ENCODE measurements around the gene SPATA46.

Gene SPATA46

DNA sequence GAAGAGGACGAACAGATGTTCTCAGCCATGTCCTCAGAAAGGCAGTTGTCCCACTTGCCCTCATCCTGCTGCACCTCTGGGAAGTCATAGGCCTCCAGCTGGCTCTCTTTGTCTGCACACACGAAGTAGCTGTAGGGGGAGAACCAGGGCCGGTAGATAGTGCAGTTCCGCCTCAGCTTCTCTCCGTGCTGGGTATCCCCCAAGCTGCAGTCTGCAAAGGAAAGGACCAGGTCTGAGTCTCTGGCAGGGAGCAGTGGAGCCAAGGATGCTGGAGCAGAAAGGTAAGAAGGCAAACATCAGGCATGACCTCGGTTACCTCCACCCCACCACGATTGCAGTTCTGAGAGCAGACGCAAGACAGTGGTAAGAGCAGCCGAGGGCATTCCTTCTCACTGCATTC, 2.2 kb downstream of the SPATA46 start:
- no peak for DNase-seq (ENCODE audit: low read depth)

- no peak for DNase-seq (ENCODE audit: low read depth)
Observed at GRCh38 chr1:162373541-162374260, 3.0 kb downstream of the SPATA46 start.

GRCh38 chr1:162373072-162373427, 3.6 kb downstream of the SPATA46 start:
- no peak for DNase-seq (ENCODE audit: low read depth)

DNA sequence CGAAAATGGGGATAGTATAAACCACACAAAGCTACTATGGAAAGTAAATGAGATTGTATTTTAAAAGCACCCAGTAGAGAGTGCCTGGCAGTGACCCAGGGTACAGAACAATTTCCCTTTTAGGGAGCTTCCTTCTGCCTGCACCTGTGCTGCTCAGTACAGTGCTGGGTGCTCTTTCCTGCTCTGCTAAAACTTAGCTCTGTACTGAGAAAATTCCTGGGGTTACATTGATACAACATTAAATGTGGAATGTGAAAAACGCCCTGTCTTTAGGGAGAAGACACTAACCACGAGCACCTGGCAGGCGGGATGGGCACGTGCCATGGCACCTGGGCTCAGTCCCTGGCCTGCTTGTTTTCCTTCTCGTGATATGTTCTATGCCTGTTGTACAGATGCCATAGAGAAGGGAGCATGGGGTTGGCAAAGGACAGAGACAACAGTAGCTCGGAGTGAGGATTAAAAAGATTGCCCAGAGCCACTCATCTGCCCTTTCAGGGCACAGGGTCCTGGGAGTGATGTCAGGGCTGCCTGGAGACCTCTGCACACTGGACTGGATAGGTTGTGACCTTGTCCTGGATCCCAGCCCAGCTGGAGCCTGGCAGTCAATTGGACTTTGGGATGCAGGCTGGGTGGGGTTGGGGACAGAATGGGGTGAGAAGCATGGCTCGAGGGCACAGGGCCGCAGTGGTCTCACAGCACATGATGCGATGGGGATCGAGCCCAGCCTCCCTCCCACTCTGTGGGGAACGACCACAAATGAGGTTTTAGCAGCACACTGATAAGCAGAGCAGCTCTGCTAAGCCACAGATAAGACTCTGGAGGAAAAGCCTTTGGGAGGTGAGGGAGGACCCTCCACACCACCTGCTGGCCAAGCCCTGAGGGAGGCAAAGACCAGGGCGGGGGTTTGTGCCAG, 4.2 kb downstream of the SPATA46 start:
- no peak for DNase-seq (ENCODE audit: low read depth)

- DNase-seq (ENCODE audit: low read depth), result no peak
Observed at GRCh38 chr1:162371611-162372010, 5.0 kb downstream of the SPATA46 start.

- DNase-seq (ENCODE audit: low read depth), result no peak
Observed at GRCh38 chr1:162370721-162371120, 5.9 kb downstream of the SPATA46 start.

- DNase-seq (ENCODE audit: low read depth), result no peak
Observed at GRCh38 chr1:162370161-162370560, 6.5 kb downstream of the SPATA46 start.

- DNase-seq (ENCODE audit: low read depth), result no peak
Observed at GRCh38 chr1:162369571-162369970, 7.1 kb downstream of the SPATA46 start.

- no peak for DNase-seq (ENCODE audit: low read depth)
Observed at GRCh38 chr1:162368451-162368850, 8.2 kb downstream of the SPATA46 start.

DNA sequence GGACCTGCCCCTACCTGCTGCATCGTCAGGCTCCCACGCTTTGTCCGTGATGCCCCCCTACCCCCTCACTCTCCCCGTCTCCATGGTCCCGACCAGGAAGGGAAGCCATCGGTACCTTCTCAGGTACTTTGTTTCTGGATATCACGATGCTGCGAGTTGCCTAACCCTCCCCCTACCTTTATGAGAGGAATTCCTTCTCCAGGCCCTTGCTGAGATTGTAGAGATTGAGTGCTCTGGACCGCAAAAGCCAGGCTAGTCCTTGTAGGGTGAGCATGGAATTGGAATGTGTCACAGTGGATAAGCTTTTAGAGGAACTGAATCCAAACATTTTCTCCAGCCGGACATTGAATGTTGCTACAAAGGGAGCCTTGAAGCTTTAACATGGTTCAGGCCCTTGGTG, 8.9 kb downstream of the SPATA46 start:
- no peak for DNase-seq (ENCODE audit: low read depth)

GRCh38 chr1:162367073-162367472, 9.6 kb downstream of the SPATA46 start:
- DNase-seq (ENCODE audit: low read depth), result no peak

DNA sequence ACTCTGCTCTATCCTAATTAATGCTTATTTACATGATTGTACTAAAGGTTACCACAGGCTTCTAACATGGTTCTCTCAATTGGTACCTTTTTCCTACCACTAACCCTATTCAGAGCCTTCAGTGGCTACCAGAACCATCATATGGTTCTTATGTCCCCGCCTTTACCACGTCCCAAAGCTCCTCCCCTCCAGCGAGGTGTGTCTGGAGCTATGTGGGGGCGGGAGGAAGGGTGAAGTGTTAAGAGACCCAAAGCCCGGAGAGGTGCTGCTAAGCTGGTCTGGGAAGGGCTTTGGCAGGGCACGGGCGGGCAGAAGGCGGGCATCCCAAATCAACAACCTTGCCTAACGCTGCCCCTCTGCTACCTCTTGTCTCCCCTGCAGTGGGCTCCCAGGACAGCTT, 10.0 kb downstream of the SPATA46 start:
- DNase-seq (ENCODE audit: low read depth), result no peak

- DNase-seq (ENCODE audit: low read depth), result no peak
Observed at GRCh38 chr1:162366149-162366548, 10.5 kb downstream of the SPATA46 start.

GRCh38 chr1:162365284-162366020, 11.2 kb downstream of the SPATA46 start:
- no peak for DNase-seq (ENCODE audit: low read depth)

GRCh38 chr1:162364498-162364897, 12.2 kb downstream of the SPATA46 start:
- DNase-seq (ENCODE audit: low read depth), result no peak

- DNase-seq (ENCODE audit: low read depth), result no peak
Observed at GRCh38 chr1:162363823-162364222, 12.8 kb downstream of the SPATA46 start.

DNA sequence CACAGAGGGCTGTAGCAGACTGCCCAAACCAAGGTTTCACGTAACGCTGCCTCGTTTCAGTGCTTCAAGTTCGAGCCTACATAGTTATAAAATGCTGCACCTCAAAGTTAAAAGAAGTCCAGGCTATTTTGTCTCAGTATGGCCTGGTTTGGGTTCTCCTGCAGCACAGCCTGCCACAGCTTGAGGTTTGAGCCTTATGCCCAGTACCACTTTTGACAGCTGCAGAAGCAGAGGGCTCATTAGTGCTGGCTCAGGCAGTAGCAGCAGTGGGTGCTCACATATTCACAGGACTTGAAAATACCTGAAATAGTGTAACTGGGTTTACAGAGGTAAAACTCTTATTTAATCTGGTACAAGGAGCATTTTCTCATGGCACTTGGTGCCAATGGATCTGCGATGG, 15.3 kb downstream of the SPATA46 start:
- DNase-seq (ENCODE audit: low read depth), result no peak

DNA sequence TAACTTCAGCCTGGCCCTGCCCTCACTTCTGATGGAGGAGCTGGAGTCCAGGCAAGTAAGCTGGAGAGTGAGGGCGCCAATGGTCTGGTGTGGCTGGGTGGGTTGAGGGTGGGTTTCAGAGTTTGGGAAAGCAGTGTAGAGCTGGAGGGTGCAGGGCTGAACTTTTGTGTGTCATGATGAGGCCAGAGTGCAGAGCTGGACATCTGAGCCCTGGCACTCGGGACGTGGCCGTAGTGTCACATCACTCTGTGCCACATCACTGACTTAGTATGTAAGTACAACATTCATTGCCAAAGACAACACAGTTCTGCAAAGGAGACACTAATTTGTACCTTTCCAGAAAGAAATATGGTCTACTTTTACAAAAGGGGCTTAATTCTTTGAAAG, 15.8 kb downstream of the SPATA46 start:
- no peak for DNase-seq (ENCODE audit: low read depth)

DNA sequence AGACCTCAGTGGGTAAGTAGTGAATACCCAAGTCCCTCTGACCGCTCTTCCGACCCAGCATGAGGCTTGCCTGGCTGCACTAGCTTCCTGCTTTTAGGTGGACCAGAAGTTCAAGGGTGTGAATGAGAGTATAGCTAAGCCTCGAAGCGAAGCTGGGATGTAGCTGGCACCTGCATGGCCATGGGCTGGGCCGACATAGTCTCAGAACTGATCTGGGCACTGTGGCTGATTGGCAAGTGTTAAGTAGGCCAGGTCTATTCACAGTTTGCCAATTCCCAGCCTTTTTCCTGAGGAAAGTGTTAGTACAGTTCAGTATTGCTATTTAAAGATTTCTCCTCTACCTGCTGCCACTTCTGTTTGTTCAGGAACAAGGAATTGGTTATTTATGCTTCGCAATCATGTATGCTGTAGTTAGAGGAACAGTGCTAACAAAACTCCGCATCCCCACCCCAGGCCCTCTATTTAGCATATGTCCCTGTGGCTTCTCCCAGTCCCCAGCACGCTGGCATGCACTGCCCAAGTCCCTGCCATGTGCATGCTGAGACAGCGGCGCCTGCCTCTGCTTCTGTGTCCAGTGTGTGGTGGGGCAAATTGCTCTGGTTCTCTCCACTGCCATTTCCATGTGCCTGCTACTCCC, 16.3 kb downstream of the SPATA46 start:
- no peak for DNase-seq (ENCODE audit: low read depth)

- DNase-seq (ENCODE audit: low read depth), result no peak
Observed at GRCh38 chr1:162359523-162360236, 17.0 kb downstream of the SPATA46 start.

- DNase-seq (ENCODE audit: low read depth), result no peak
Observed at GRCh38 chr1:162358928-162359327, 17.7 kb downstream of the SPATA46 start.
